Measurements from ENCODE around the gene ARHGAP21.

The ARHGAP21 gene

DNA sequence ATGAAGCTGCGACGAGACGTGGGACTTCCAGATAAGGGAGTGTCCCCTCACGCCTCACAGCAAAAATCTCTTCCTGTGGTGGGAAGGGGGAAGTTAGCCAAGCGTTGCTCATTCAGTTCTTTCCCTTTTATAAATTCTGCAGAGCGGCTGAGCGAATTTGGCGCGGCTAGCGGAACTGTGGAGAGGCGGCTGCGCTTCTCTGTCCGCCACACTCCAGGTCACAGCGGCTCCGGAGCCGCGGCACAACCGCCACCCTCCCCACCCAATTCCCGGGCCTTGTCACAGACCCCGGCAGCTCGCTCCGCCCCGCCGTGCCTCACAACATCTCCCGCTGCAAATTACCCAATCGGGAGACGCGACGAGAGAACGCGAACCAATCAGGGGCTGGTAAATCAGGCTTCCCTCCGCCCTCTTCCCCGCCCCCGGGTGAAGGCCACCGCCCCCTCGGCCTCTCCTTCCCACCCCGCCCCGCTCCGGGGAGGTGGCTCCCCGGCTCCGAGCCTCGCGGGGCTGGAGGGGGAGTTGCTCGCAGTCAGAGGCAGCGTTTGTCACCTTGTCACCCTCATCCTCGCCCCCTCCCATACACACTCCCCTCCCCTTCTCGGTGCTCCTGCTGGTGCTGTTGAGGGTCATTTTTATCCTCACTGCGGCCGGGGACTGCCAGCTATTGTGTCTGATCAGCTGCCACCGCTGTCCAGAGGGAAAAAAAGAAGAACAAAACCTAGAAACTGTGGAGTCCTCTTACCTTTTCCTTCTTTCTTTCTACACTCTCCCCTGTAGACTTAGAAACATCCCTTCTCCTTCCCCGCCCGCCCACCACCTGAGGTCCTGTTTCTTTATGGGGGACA, 918 bp upstream of the ARHGAP21 start:
- 0% methylated on average over 50 to 52 of the region's 52 CpGs for WGBS, 2 experiments
- no peaks in the 10 kb centered on the region for H3K9me3 ChIP-seq (ENCODE audit: control insufficient read depth, low read length)
- H3K27ac ChIP-seq (ENCODE audit: insufficient read depth, low read depth, low read length, poor library complexity, severe bottlenecking), result no peak overlapping the region
- peaks cover 9% of the 10 kb centered on the region for H3K4me1 ChIP-seq (ENCODE audit: control insufficient read depth, insufficient read depth, low read length)
- H3K36me3 ChIP-seq (ENCODE audit: control insufficient read depth, insufficient read depth, low read length), result no peaks in the 10 kb centered on the region
- peak overlapping the region; percentile 74 for H3K4me3 ChIP-seq (ENCODE audit: insufficient read depth, low read depth, low read length)
- H3K27me3 ChIP-seq (ENCODE audit: control insufficient read depth, insufficient read depth, low read length, poor library complexity, severe bottlenecking), result peaks cover 9% of the 10 kb centered on the region

DNA sequence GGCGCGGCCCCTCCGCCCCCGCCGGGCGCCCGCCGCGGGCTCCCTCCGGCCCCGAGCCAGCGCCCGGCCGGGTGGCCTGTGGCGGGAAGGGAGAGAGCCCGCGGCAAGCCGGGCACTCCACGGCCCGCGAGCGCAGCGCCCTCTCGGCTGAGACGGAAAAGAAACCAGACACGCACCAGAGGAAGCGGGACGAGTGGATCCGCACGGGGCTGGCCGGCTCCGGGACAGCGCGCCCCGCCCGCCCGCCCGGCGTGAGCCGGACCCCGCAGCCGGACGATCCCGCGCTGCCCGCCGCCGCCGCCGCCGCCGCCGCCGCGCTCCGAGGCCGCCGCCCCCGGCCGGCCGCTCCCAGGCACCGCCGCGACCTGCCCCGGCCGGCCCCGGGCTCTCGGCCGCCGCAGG, 300 bp downstream of the ARHGAP21 start:
- WGBS, 2 experiments, result 0% methylated on average over 70 of the region's 70 CpGs
- no peaks in the 10 kb centered on the region for H3K9me3 ChIP-seq (ENCODE audit: control insufficient read depth, low read length)
- H3K27me3 ChIP-seq (ENCODE audit: control insufficient read depth, insufficient read depth, low read length, poor library complexity, severe bottlenecking), result peaks cover 9% of the 10 kb centered on the region
- no peaks in the 10 kb centered on the region for H3K36me3 ChIP-seq (ENCODE audit: control insufficient read depth, insufficient read depth, low read length)
- H3K27ac ChIP-seq (ENCODE audit: insufficient read depth, low read depth, low read length, poor library complexity, severe bottlenecking), result no peak overlapping the region
- peak overlapping the region; percentile 75 for H3K4me3 ChIP-seq (ENCODE audit: insufficient read depth, low read depth, low read length)
- peaks cover 9% of the 10 kb centered on the region for H3K4me1 ChIP-seq (ENCODE audit: control insufficient read depth, insufficient read depth, low read length)

DNA sequence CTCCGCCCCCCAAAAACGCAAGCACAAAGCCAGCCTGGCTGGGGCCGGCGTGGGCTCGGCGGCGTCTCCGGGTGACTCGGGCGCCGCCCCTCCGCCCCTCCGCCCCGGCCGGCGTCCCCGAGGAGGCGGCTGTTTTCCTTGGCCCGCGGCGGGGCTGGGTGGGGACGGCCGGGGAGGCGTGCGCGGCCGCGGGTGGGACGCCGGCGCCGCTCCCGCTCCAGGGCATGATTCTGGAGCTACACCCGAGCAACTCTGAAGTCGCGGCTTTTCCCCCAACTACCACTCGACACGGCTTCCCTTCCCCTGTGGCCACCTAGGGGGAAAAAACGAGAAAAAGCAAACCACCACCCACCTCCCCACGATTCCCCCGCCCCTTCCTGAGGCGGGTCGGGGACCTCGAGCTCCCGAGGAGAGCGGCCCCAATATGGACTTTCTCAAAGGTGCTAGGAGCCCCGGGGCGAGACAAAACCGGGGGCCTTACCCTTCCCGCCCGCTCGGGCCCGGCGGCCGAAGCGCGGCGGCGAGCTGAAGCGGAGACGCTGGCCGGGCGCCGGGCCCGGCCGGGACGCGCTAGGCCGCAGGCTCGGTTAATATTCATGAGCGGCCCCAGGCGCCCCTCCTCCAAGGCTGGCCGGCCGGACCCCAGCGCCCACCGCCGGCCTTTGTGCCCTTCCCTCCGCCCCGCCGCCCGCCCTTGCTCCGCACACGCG, 856 bp downstream of the ARHGAP21 start:
- H3K27me3 ChIP-seq (ENCODE audit: control insufficient read depth, insufficient read depth, low read length, poor library complexity, severe bottlenecking), result peaks cover 9% of the 10 kb centered on the region
- H3K36me3 ChIP-seq (ENCODE audit: control insufficient read depth, insufficient read depth, low read length), result no peaks in the 10 kb centered on the region
- H3K9me3 ChIP-seq (ENCODE audit: control insufficient read depth, low read length), result no peaks in the 10 kb centered on the region
- H3K4me3 ChIP-seq (ENCODE audit: insufficient read depth, low read depth, low read length), result peak overlapping the region; percentile 75
- WGBS, 2 experiments, result 0% methylated on average over 84 of the region's 84 CpGs
- H3K4me1 ChIP-seq (ENCODE audit: control insufficient read depth, insufficient read depth, low read length), result peaks cover 12% of the 10 kb centered on the region
- peak overlapping the region; percentile 66 for H3K27ac ChIP-seq (ENCODE audit: insufficient read depth, low read depth, low read length, poor library complexity, severe bottlenecking)

DNA sequence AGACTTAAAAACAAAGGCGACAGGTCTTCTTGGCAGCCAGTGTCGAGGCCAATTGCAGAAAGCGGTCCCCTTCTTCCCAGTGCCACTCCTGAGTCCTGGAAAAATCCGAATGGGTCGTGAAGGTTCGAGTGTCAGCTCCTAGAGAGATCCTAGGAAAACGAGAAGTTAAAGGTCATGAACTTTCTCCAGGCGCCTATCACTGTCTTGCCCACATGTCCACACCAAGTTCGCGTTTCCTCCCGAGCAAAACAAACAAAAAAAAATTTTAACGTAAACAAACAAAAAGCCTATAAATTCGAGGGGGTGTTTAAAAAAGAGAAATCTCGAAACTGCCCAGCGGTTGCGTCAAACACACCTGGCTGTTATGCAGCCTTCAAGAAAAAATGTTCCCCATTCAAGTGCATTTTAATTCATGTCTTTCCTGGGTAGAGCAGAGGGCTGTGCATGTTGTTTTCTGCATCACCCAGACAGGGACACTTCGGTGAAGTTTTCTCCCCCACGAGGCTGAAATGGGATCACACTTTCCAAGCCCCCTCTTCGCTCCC, 1.5 kb downstream of the ARHGAP21 start:
- peaks cover 9% of the 10 kb centered on the region for H3K27me3 ChIP-seq (ENCODE audit: control insufficient read depth, insufficient read depth, low read length, poor library complexity, severe bottlenecking)
- no peak overlapping the region for H3K27ac ChIP-seq (ENCODE audit: insufficient read depth, low read depth, low read length, poor library complexity, severe bottlenecking)
- WGBS, 2 experiments, result 2% methylated on average over 19 of the region's 19 CpGs
- no peaks in the 10 kb centered on the region for H3K9me3 ChIP-seq (ENCODE audit: control insufficient read depth, low read length)
- H3K4me3 ChIP-seq (ENCODE audit: insufficient read depth, low read depth, low read length), result peak overlapping the region; percentile 75
- H3K4me1 ChIP-seq (ENCODE audit: control insufficient read depth, insufficient read depth, low read length), result peaks cover 12% of the 10 kb centered on the region
- H3K36me3 ChIP-seq (ENCODE audit: control insufficient read depth, insufficient read depth, low read length), result no peaks in the 10 kb centered on the region

DNA sequence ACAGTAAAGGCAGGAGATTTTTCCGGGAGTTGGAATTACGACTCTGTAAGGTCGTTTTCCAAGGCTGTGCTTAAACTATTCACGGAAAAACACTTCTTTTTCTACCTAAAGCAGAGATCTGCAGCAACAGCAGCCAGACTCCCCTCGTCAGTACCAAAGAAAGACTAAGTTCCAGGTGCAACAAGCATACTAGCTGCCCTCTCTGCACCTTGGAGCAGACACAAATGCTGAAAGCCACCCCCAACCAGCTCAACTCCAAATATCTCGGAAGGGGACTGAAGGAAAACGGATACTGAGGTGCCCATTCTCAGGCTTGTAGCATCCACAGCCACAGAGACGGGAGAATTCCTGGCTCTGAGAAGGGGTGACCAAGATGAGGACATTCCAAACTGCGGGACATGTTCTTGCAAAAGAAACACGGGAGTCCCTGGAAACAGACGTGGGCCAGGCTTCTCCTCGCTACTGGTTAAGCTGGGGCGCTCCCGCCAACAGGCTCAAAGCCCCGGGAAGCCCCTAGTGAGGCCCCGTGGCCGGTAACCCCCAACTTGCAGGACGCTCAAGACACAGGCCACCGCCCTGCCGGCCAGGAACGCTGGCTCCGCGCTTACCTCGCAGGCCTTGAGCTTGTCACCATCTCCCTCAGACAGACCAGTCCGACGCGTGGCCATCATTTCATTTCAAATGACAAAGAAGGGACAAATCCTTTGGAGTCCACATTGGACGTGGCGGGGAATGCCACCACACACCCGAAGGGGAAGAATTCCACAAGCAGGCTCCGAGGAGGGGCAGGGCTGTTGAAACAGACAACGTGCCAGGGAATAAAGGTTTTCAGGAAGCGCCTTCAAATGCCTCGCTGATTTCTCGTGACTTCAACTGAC, 2.2 kb downstream of the ARHGAP21 start:
- no peak overlapping the region for H3K27ac ChIP-seq (ENCODE audit: insufficient read depth, low read depth, low read length, poor library complexity, severe bottlenecking)
- 5% methylated on average over 35 of the region's 35 CpGs for WGBS, 2 experiments
- H3K27me3 ChIP-seq (ENCODE audit: control insufficient read depth, insufficient read depth, low read length, poor library complexity, severe bottlenecking), result peaks cover 9% of the 10 kb centered on the region
- peak overlapping the region; percentile 75 for H3K4me3 ChIP-seq (ENCODE audit: insufficient read depth, low read depth, low read length)
- H3K9me3 ChIP-seq (ENCODE audit: control insufficient read depth, low read length), result no peaks in the 10 kb centered on the region
- no peaks in the 10 kb centered on the region for H3K36me3 ChIP-seq (ENCODE audit: control insufficient read depth, insufficient read depth, low read length)
- H3K4me1 ChIP-seq (ENCODE audit: control insufficient read depth, insufficient read depth, low read length), result peaks cover 17% of the 10 kb centered on the region

DNA sequence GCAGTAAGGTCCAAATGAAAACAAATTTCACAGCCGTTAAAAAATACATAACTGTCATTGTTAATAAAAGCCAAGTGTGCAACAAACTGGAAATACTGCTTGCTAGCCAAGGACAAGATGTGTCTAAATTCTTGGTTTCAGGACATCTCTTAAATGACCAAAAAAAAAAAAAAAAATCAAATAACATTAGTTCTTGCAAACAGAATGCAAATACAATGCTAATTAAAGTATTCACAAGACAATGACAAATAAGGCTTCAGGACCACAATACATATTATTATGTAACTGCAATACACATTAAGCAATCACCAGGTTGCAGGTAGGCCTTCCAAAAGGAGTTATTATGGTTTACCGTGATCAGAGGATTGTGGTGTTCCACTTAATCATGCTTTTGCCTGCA, 3.6 kb downstream of the ARHGAP21 start:
- Histone ChIP-seq H3K36me3 (ENCODE audit: control insufficient read depth, insufficient read depth, low read length) (no peaks in the 10 kb centered on the region), H3K27ac (ENCODE audit: insufficient read depth, low read depth, low read length, poor library complexity, severe bottlenecking) (no peak overlapping the region), H3K4me3 (ENCODE audit: insufficient read depth, low read depth, low read length) (peak overlapping the region; percentile 75), H3K4me1 (ENCODE audit: control insufficient read depth, insufficient read depth, low read length) (peaks cover 21% of the 10 kb centered on the region), H3K27me3 (ENCODE audit: control insufficient read depth, insufficient read depth, low read length, poor library complexity, severe bottlenecking) (peaks cover 9% of the 10 kb centered on the region), H3K9me3 (ENCODE audit: control insufficient read depth, low read length) (no peaks in the 10 kb centered on the region)
- 32 to 45% methylated on average over 2 of the region's 2 CpGs for WGBS, 2 experiments

DNA sequence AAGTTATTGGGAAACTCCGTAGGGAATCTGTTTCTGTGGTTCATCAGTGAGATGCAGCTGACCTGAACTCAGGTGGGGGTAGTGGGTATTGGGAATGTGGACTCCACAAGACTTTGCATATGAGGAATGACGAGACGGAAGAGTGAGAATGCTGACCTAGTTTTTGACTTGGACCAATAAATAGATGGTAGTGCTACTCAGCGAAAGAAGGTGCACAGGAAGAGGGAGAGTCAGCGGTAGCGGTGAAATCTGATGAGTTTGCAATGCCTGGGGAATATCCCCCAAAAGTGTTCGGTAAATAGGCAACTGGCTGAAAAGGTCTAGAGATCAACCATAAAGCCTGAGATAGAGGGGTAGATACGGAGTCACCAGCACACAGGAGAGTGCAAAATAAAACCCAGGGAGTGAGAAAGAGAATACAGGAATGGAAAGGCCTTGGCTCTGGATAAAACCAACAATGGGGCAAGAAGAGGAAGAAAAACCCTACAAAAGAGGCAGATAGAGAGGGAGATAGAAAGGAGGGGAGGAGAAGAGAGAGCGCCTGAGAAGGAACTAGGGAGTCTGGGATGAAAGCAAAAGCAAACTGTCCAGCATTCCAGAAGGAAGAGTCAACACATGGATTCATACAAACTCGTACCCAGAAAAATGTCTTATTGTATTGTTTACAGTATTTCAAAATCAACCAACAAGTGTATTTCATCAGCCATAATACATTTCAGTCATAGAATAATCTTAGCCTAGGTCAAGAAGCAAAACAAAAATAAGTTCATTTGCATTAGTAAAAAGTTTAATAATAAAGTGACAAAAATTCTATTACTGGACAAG, 5.4 kb downstream of the ARHGAP21 start:
- 82 to 86% methylated on average over 9 to 10 of the region's 10 CpGs for WGBS, 2 experiments
- Histone ChIP-seq H3K4me1 (ENCODE audit: control insufficient read depth, insufficient read depth, low read length) (peaks cover 21% of the 10 kb centered on the region), H3K4me3 (ENCODE audit: insufficient read depth, low read depth, low read length) (no peak overlapping the region), H3K36me3 (ENCODE audit: control insufficient read depth, insufficient read depth, low read length) (no peaks in the 10 kb centered on the region), H3K27me3 (ENCODE audit: control insufficient read depth, insufficient read depth, low read length, poor library complexity, severe bottlenecking) (peaks cover 9% of the 10 kb centered on the region), H3K9me3 (ENCODE audit: control insufficient read depth, low read length) (no peaks in the 10 kb centered on the region), H3K27ac (ENCODE audit: insufficient read depth, low read depth, low read length, poor library complexity, severe bottlenecking) (no peak overlapping the region)

DNA sequence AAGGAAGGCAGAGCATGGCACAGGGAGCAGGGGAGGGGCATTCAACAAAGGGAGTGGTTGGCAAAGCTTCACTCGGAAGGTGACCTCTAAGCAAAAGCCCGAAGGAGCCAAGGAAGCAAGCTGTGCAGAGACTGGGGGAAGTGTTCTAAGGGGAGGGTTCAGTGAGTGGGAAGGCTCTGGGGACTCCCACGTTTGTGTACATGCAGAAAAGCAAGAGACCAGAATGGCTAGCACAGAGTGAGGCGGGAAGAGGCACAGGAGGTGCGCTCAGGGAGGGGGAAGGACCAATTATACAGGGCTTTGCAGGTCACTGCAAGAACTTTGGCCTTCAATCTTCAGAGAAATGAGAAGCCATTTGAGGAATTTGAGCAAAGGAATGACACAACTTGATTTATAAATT, 7.4 kb downstream of the ARHGAP21 start:
- Histone ChIP-seq H3K4me1 (ENCODE audit: control insufficient read depth, insufficient read depth, low read length) (peaks cover 20% of the 10 kb centered on the region), H3K36me3 (ENCODE audit: control insufficient read depth, insufficient read depth, low read length) (no peaks in the 10 kb centered on the region), H3K27ac (ENCODE audit: insufficient read depth, low read depth, low read length, poor library complexity, severe bottlenecking) (no peak overlapping the region), H3K9me3 (ENCODE audit: control insufficient read depth, low read length) (no peaks in the 10 kb centered on the region), H3K27me3 (ENCODE audit: control insufficient read depth, insufficient read depth, low read length, poor library complexity, severe bottlenecking) (no peaks in the 10 kb centered on the region), H3K4me3 (ENCODE audit: insufficient read depth, low read depth, low read length) (no peak overlapping the region)
- 60 to 64% methylated on average over 5 of the region's 5 CpGs for WGBS, 2 experiments

DNA sequence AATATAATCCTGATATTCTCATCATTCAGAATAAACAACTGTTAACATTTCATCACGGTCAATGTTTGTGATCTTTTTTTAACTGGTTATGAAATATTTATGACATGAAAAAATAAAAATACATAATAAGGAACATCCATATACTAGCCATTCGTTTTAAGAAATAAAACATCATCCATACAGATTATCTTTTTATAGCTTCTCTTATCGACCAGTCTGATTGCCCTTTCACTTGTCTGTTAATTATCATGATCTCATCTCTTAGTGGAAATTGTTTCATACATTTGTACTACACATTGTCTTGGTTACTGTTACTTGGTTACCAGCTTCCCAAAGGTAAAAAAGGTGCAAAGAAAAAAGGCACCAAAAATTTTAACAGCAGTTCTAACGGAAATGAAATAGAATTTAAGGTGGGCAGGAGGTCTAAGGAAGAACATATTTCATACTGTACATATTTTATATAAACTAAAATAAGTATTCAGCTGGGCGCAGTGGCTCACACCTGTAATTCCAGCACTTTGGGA, 8.4 kb downstream of the ARHGAP21 start:
- no peak overlapping the region for H3K4me3 ChIP-seq (ENCODE audit: insufficient read depth, low read depth, low read length)
- 93 to 95% methylated on average over 3 to 4 of the region's 5 CpGs for WGBS, 2 experiments
- H3K27ac ChIP-seq (ENCODE audit: insufficient read depth, low read depth, low read length, poor library complexity, severe bottlenecking), result no peak overlapping the region
- no peaks in the 10 kb centered on the region for H3K27me3 ChIP-seq (ENCODE audit: control insufficient read depth, insufficient read depth, low read length, poor library complexity, severe bottlenecking)
- no peaks in the 10 kb centered on the region for H3K36me3 ChIP-seq (ENCODE audit: control insufficient read depth, insufficient read depth, low read length)
- H3K9me3 ChIP-seq (ENCODE audit: control insufficient read depth, low read length), result no peaks in the 10 kb centered on the region
- H3K4me1 ChIP-seq (ENCODE audit: control insufficient read depth, insufficient read depth, low read length), result peaks cover 12% of the 10 kb centered on the region
